Keratinocyte (primary cell): ENCODE results near the gene SYMPK. TPM values are rescaled to one million over a fixed set of nuclear protein-coding genes. Genes with fewer than 3 reads are reported as not detected.

Source experiments
- DNase-seq: peaks from one replicate; pipeline ENCODE4 v3.0.0-alpha.2; 2011; ENCODE audit warnings: low read depth, missing footprints, low spot score
- FAIRE-seq: peaks from 2 replicates; lab custom pipeline; 2011; peaks lifted over from hg19 to GRCh38; lab: Jason Lieb, UNC
- H2AFZ ChIP-seq: 2 replicates; pipeline ENCODE4 v1.6.0; 2012; ENCODE audit warnings: low read length, control low read depth, inconsistent platforms; ENCODE audit not compliant: control insufficient read depth
- H3K27ac ChIP-seq: 2 replicates; pipeline ENCODE4 v1.5.1; 2011; ENCODE audit warnings: low read length; ENCODE audit not compliant: control insufficient read depth, insufficient read depth
- H3K27me3 ChIP-seq: 3 replicates; pipeline ENCODE4 v1.6.0; 2011; ENCODE audit warnings: low read length; ENCODE audit not compliant: control insufficient read depth, insufficient read depth; ENCODE audit errors: extremely low read depth
- H3K36me3 ChIP-seq, 2 experiments: 2 replicates in 1 of 2; 3 replicates in 1 of 2; pipeline ENCODE4 v1.5.1; 2011; ENCODE audit warnings: low read length in 2 of 2, mild to moderate bottlenecking in 1 of 2; ENCODE audit not compliant: control insufficient read depth in 2 of 2, insufficient read depth in 2 of 2; ENCODE audit errors: extremely low read depth in 1 of 2
- H3K4me1 ChIP-seq: 3 replicates; pipeline ENCODE4 v1.5.1; 2011; ENCODE audit warnings: low read length; ENCODE audit not compliant: control insufficient read depth, insufficient read depth; ENCODE audit errors: extremely low read depth
- H3K4me2 ChIP-seq: 3 replicates; pipeline ENCODE4 v1.6.0; 2011; ENCODE audit warnings: low read depth, low read length; ENCODE audit not compliant: control insufficient read depth, insufficient read depth; ENCODE audit errors: extremely low read depth
- H3K4me3 ChIP-seq, 3 experiments: fragments of 200-600 bp in 1 of 3; sonication (generic) in 1 of 3; 2 replicates in 2 of 3; 3 replicates in 1 of 3; pipeline ENCODE4 v1.5.1; 2011 to 2016; ENCODE audit warnings: low read length in 3 of 3, mild to moderate bottlenecking in 3 of 3, control low read depth in 2 of 3, inconsistent platforms in 1 of 3, low read depth in 1 of 3, mixed read lengths in 1 of 3, mixed run types in 1 of 3, moderate library complexity in 1 of 3; ENCODE audit not compliant: control insufficient read depth in 2 of 3, insufficient read depth in 2 of 3; ENCODE audit errors: extremely low read depth in 1 of 3
- H3K79me2 ChIP-seq: 2 replicates; pipeline ENCODE4 v1.6.0; 2012; ENCODE audit warnings: low read length; ENCODE audit not compliant: control insufficient read depth, insufficient read depth
- H3K9ac ChIP-seq: 3 replicates; pipeline ENCODE4 v1.6.0; 2011; ENCODE audit warnings: low read length; ENCODE audit not compliant: control insufficient read depth, insufficient read depth; ENCODE audit errors: extremely low read depth
- H3K9me1 ChIP-seq: 3 replicates; pipeline ENCODE4 v1.6.0; 2011; ENCODE audit warnings: low read length; ENCODE audit not compliant: control insufficient read depth, insufficient read depth; ENCODE audit errors: extremely low read depth
- H3K9me3 ChIP-seq: 2 replicates; pipeline ENCODE4 v1.5.1; 2012; ENCODE audit warnings: low read depth, low read length; ENCODE audit not compliant: control insufficient read depth
- H4K20me1 ChIP-seq: 3 replicates; pipeline ENCODE4 v1.6.0; 2011; ENCODE audit warnings: low read length; ENCODE audit not compliant: control insufficient read depth, insufficient read depth; ENCODE audit errors: extremely low read depth
- CTCF ChIP-seq, 3 experiments: IDR thresholded peaks in 1 of 3; conservative IDR thresholded peaks in 1 of 3; optimal IDR thresholded peaks in 1 of 3; 2 replicates in 2 of 3; 3 replicates in 1 of 3; pipeline versions ENCODE3 to v1.5.1; 2011; ENCODE audit warnings: low read length in 3 of 3, mild to moderate bottlenecking in 3 of 3, moderate library complexity in 2 of 3, control low read depth in 1 of 3, inconsistent platforms in 1 of 3; ENCODE audit not compliant: insufficient read depth in 2 of 3; ENCODE audit errors: extremely low read depth in 1 of 3
- EZH2 ChIP-seq: IDR thresholded peaks from one replicate; pipeline ENCODE4 v1.6.1; 2012; ENCODE audit warnings: inconsistent platforms, mild to moderate bottlenecking, low read length, moderate library complexity
- dilution Hi-C: fragments of 300-500 bp; cut with MboI; formaldehyde crosslinking; loops from one replicate; pipeline ENCODE4 v1.7.0; 2020; ENCODE audit warnings: low sequenced_read_pairs; ENCODE audit not compliant: extremely low pct_ligation_motif_present
- polyA plus RNA-seq, 5 experiments: library from polyadenylated mRNA; depleted of rRNA in 3 of 5; stranded (reverse) in 3 of 5; stranded (forward) in 1 of 5; unstranded in 1 of 5; fragments of >200 nt; gene quantifications; 1 replicate in 1 of 5; 2 replicates in 3 of 5; 3 replicates in 1 of 5; pipeline versions ENCODE4 v1.2.1 to v1.2.3, GENCODE V29; 2011 to 2012; ENCODE audit warnings: missing spikeins in 2 of 5, low read depth in 1 of 5, low replicate concordance in 1 of 5

The SYMPK gene
- polyA plus RNA-seq, 1 donor (not counting 4 experiments of a cell fraction or from before 2014, with no cell fraction given): 56.0 TPM

DNA sequence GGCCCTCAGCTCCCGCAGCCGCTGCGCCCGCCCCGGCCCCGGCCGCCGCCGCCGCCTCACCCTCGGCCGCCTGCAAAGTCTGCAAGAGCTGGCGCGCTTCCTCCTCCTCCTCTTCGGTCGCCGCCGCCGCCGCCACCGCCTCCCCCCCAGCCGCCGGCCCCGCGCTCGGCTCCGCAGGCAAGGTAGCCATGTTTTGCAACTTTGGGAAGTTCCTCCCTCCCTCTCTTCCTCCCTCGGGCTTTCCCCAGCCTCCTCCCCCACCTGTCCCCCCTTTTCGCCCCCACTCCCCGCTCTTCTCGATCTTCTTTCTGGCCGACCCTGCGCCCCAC lies 94.3 kb downstream of the SYMPK start:
- peak overlapping the region; percentile 80 for H2AFZ ChIP-seq
- dilution Hi-C loops: no loop called here
- FAIRE-seq (no peak), DNase-seq (no peak)
- H3K27ac ChIP-seq: peak overlapping the region; percentile 83
- H3K4me2 ChIP-seq: peak overlapping the region; percentile 98
- H3K27me3 ChIP-seq: no peaks in the 10 kb centered on the region
- H3K9ac ChIP-seq: peak overlapping the region; percentile 84
- H3K79me2 ChIP-seq: no peaks in the 10 kb centered on the region
- H3K4me1 ChIP-seq: peaks cover 15% of the 10 kb centered on the region
- no peaks in the 10 kb centered on the region for H3K9me3 ChIP-seq
- peak overlapping the region; percentile 49 to 93 (median 86) for H3K4me3 ChIP-seq
- H3K36me3 ChIP-seq: peaks cover 0 to 4% of the 10 kb centered on the region in 2 experiments
- H3K9me1 ChIP-seq: no peaks in the 10 kb centered on the region
- H4K20me1 ChIP-seq: peaks cover 6% of the 10 kb centered on the region
- TF ChIP-seq EZH2: no peak
- TF ChIP-seq CTCF (optimal IDR thresholded peaks at IDR 0.05 in 1 of 3, IDR thresholded peaks at IDR 0.05 in 1 of 3, conservative IDR thresholded peaks at IDR 0.05 in 1 of 3; ENCODE audit: extremely low read depth in 1 of 3, insufficient read depth in 2 of 3, low read length in 3 of 3): no peak

GRCh38 chr19:45767881-45768654 lies 94.9 kb downstream of the SYMPK start:
- dilution Hi-C loops: no loop called here
- Histone ChIP-seq H3K9me1 (no peaks in the 10 kb centered on the region), H4K20me1 (peaks cover 3% of the 10 kb centered on the region), H3K9ac (peak overlapping the region; percentile 84), H3K36me3 (peaks cover 0 to 2% of the 10 kb centered on the region in 2 experiments), H3K4me1 (peaks cover 15% of the 10 kb centered on the region), H3K27ac (peak overlapping the region; percentile 36), H3K27me3 (no peaks in the 10 kb centered on the region), H3K4me2 (peak overlapping the region; percentile 98), H3K79me2 (no peaks in the 10 kb centered on the region), H3K9me3 (no peaks in the 10 kb centered on the region), H3K4me3 (peak overlapping the region; percentile 49 to 93 (median 78)), H2AFZ (peak overlapping the region; percentile 73)
- no peak for FAIRE-seq
- DNase-seq: no peak
- TF ChIP-seq CTCF (optimal IDR thresholded peaks at IDR 0.05 in 1 of 3, IDR thresholded peaks at IDR 0.05 in 1 of 3, conservative IDR thresholded peaks at IDR 0.05 in 1 of 3; ENCODE audit: extremely low read depth in 1 of 3, insufficient read depth in 2 of 3, low read length in 3 of 3) (no peak), EZH2 (no peak)
